ENCODE measurements around the gene SOX4. TPM values are rescaled to one million over a fixed set of nuclear protein-coding genes. Genes with fewer than 3 reads are reported as not detected.

SOX4 gene
- total and polyA plus RNA-seq, 4 donors = 4.3 to 25.2 (median 10.3) TPM

DNA sequence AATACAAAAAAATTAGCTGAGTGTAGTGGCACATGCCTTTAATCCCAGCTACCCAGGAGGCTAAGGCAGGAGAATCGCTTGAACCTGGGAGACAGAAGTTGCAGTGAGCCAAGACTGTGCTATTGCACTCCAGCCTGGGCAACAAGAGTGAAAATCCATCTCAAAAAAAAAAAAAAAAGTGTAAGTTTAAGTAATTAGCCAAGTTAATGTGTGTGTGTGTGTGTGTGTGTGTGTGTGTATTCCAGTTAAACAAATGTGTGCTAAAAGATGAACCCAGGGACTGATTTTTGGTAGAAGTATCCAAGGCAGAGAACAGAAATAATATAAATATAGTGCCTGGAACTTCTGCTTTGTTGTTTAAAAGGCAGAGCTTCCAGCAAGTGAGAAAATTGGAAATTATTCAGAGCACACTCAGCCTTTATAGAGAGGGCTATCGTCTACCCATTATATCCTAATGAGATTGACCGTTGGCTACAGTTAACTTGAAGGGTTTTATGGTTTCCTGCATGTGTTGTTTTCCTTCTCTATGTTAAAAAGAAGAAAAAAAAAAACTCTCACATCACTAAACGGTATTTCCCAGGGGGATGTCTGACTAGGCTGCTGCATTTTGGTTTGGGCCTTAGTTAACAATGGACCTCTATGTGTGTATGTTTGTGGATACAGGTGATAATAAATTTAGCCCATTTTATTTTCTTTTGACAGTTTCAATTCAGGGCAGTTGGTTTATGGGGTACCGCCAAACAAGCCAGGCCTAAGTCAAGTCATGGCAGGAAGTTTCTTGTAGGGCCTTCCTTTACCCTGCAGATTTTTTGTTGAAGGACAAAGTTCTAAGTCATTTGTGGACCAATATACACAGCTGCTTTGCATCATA, 9.8 kb downstream of the SOX4 start:
- Histone ChIP-seq H3K27me3 (ENCODE audit: control insufficient read depth in 1 of 2, insufficient read depth in 2 of 2, low read length in 1 of 2) (no peaks in the 10 kb centered on the region), H3K4me3 (ENCODE audit: low read length in 2 of 2) (no peak overlapping the region), H3K9me3 (ENCODE audit: control insufficient read depth, low read length) (no peaks in the 10 kb centered on the region), H3K36me3 (ENCODE audit: control insufficient read depth in 1 of 2, insufficient read depth in 2 of 2, low read length in 1 of 2) (no peaks in the 10 kb centered on the region), H3K4me1 (ENCODE audit: control insufficient read depth in 1 of 2, insufficient read depth in 2 of 2, low read length in 2 of 2) (peaks cover 0 to 5% of the 10 kb centered on the region in 2 donors), H3K27ac (ENCODE audit: low read depth in 1 of 2, low read length in 2 of 2) (no peak overlapping the region)
- DNase-seq (no peak), ATAC-seq (ENCODE audit: low FRiP score) (no peak)
- intact Hi-C loops (cut with DNase I) = no loop called here
- WGBS, 2 donors = 53 to 63% methylated on average over 5 of the region's 5 CpGs

DNA sequence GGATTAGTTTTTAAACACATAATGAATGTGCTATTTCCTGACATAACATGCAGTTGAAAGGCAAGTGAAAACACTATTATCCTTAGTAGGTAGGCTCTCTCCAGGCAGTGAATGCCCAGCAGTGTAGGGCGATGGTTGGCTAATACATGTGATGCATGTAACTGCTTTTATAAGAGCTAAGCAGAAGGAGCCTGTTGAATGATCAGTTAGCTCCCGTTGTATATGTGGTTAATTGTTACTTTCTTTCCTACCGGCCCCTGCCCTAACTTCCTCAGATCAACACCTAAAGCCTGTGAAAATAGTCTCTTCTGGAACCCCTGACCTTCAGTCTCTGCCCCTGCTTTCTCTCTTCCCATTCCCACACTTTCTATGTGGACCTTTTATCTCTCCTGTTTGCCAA, 10.5 kb downstream of the SOX4 start:
- no peak for ATAC-seq (ENCODE audit: low FRiP score)

DNA sequence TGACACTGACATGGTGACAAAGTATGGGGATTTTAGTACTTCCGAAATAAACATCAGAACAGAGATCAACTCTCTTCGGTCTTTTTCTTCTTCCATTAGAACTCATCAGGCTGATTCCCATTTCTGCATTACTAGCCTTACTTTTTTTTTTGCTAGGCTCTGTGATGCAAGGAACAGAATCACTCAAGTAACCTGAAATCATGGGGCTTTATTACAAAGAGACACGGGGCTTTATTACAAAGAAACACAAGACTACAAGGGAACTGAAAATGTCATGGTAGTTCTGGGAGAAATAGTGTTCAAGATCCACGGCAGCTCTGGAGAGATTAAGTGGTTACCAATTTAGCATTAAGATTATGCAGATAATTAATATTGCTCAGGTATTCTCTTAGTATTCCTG, 11.6 kb downstream of the SOX4 start:
- no peak overlapping the region for H3K4me3 ChIP-seq (ENCODE audit: low read length in 2 of 2)
- H3K4me1 ChIP-seq (ENCODE audit: control insufficient read depth in 1 of 2, insufficient read depth in 2 of 2, low read length in 2 of 2) = peaks cover 0 to 5% of the 10 kb centered on the region in 2 donors
- DNase-seq (no peak), ATAC-seq (ENCODE audit: low FRiP score) (no peak)
- H3K9me3 ChIP-seq (ENCODE audit: control insufficient read depth, low read length) = no peaks in the 10 kb centered on the region
- no peaks in the 10 kb centered on the region for H3K36me3 ChIP-seq (ENCODE audit: control insufficient read depth in 1 of 2, insufficient read depth in 2 of 2, low read length in 1 of 2)
- no peak overlapping the region for H3K27ac ChIP-seq (ENCODE audit: low read depth in 1 of 2, low read length in 2 of 2)
- WGBS, 2 donors = 96 to 97% methylated on average over 4 of the region's 4 CpGs
- no peaks in the 10 kb centered on the region for H3K27me3 ChIP-seq (ENCODE audit: control insufficient read depth in 1 of 2, insufficient read depth in 2 of 2, low read length in 1 of 2)
- intact Hi-C loops (cut with DNase I) = no loop called here

More for the DNA sequence above, 10.5 kb downstream of the SOX4 start:
- intact Hi-C loops (cut with DNase I) = no loop called here
- no peak overlapping the region for H3K27ac ChIP-seq (ENCODE audit: low read depth in 1 of 2, low read length in 2 of 2)
- no peaks in the 10 kb centered on the region for H3K9me3 ChIP-seq (ENCODE audit: control insufficient read depth, low read length)
- no peak overlapping the region for H3K4me3 ChIP-seq (ENCODE audit: low read length in 2 of 2)
- no peaks in the 10 kb centered on the region for H3K27me3 ChIP-seq (ENCODE audit: control insufficient read depth in 1 of 2, insufficient read depth in 2 of 2, low read length in 1 of 2)
- DNase-seq = no peak
- no peaks in the 10 kb centered on the region for H3K36me3 ChIP-seq (ENCODE audit: control insufficient read depth in 1 of 2, insufficient read depth in 2 of 2, low read length in 1 of 2)
- WGBS, 2 donors = 53 to 68% methylated on average over 3 of the region's 3 CpGs
- H3K4me1 ChIP-seq (ENCODE audit: control insufficient read depth in 1 of 2, insufficient read depth in 2 of 2, low read length in 2 of 2) = peaks cover 0 to 5% of the 10 kb centered on the region in 2 donors

DNA sequence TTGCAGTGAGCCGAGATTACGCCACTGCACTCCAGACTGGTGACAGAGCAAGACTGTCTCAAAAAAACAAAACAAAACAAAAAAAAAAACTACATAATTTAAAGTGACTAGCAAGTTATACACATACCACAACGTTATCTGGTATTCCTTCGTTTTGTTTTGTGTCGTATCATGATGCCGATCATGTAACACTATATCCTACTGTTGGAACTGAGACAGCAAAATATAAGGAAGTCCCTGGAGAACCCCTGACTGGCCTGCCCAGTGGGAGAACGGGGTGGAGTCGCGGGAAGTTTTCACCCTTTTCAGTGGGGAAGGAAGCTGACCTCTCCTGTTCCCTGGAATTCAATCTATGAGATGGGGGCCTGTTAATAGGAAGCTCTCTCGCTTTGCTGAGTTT, 15.1 kb downstream of the SOX4 start:
- DNase-seq (no peak), ATAC-seq (ENCODE audit: low FRiP score) (no peak)
- 77 to 80% methylated on average over 10 of the region's 10 CpGs for WGBS, 2 donors
- H3K27ac ChIP-seq (ENCODE audit: low read depth in 1 of 2, low read length in 2 of 2) = no peak overlapping the region
- H3K9me3 ChIP-seq (ENCODE audit: control insufficient read depth, low read length) = no peaks in the 10 kb centered on the region
- no peak overlapping the region for H3K4me3 ChIP-seq (ENCODE audit: low read length in 2 of 2)
- H3K4me1 ChIP-seq (ENCODE audit: control insufficient read depth in 1 of 2, insufficient read depth in 2 of 2, low read length in 2 of 2) = peaks cover 0 to 2% of the 10 kb centered on the region in 2 donors
- no peaks in the 10 kb centered on the region for H3K36me3 ChIP-seq (ENCODE audit: control insufficient read depth in 1 of 2, insufficient read depth in 2 of 2, low read length in 1 of 2)
- no peaks in the 10 kb centered on the region for H3K27me3 ChIP-seq (ENCODE audit: control insufficient read depth in 1 of 2, insufficient read depth in 2 of 2, low read length in 1 of 2)
- intact Hi-C loops (cut with DNase I) = no loop called here

DNA sequence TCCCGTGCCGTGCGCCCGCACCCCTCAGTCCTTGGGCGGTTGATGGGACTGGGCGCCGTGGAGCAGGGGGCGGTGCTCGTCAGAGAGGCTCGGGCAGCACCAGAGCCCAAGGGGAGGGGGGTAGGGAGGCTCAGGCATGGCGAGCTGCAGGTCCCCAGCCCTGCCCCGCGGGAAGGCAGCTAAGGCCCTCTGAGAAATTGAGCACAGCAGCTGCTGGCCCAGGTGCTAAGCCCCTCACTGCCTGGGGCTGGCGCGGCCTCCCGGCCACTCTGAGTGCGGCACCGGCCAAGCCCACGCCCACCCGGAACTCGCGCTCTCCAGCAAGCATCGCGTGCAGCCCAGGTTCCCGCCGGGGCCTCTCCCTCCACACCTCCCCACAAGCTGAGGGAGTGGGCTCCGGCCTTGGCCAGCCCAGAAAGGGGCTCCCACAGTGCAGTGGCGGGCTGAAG, 16.4 kb downstream of the SOX4 start:
- no peak overlapping the region for H3K27ac ChIP-seq (ENCODE audit: low read depth in 1 of 2, low read length in 2 of 2)
- no peak for ATAC-seq (ENCODE audit: low FRiP score)
- H3K36me3 ChIP-seq (ENCODE audit: control insufficient read depth in 1 of 2, insufficient read depth in 2 of 2, low read length in 1 of 2) = no peaks in the 10 kb centered on the region
- H3K9me3 ChIP-seq (ENCODE audit: control insufficient read depth, low read length) = no peaks in the 10 kb centered on the region
- intact Hi-C loops (cut with DNase I) = no loop called here
- H3K4me3 ChIP-seq (ENCODE audit: low read length in 2 of 2) = no peak overlapping the region
- no peak for DNase-seq
- no peaks in the 10 kb centered on the region for H3K4me1 ChIP-seq (ENCODE audit: control insufficient read depth in 1 of 2, insufficient read depth in 2 of 2, low read length in 2 of 2)
- WGBS, 2 donors = 96 to 97% methylated on average over 24 to 28 of the region's 28 CpGs
- H3K27me3 ChIP-seq (ENCODE audit: control insufficient read depth in 1 of 2, insufficient read depth in 2 of 2, low read length in 1 of 2) = no peaks in the 10 kb centered on the region

DNA sequence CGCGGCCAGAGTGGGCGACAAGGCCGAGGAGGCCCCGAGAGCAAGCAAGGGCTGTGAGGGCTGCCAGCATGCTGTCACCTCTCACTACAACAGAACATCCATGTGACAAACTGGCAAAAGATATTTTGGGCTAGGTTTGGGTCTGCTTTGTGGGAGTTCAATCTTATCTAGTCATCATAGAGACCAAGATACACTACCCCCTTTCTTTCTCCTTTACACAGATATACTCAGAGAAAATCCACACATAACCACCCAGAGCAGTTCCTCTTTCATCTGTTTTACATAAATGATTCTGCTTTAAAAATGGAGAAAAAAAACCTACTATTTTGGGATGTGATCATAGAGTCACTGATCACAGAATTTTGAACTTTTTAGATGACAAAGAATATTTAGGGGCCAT, 16.8 kb downstream of the SOX4 start:
- Histone ChIP-seq H3K4me1 (ENCODE audit: control insufficient read depth in 1 of 2, insufficient read depth in 2 of 2, low read length in 2 of 2) (no peaks in the 10 kb centered on the region), H3K4me3 (ENCODE audit: low read length in 2 of 2) (no peak overlapping the region), H3K27ac (ENCODE audit: low read depth in 1 of 2, low read length in 2 of 2) (no peak overlapping the region), H3K36me3 (ENCODE audit: control insufficient read depth in 1 of 2, insufficient read depth in 2 of 2, low read length in 1 of 2) (no peaks in the 10 kb centered on the region), H3K9me3 (ENCODE audit: control insufficient read depth, low read length) (no peaks in the 10 kb centered on the region), H3K27me3 (ENCODE audit: control insufficient read depth in 1 of 2, insufficient read depth in 2 of 2, low read length in 1 of 2) (no peaks in the 10 kb centered on the region)
- intact Hi-C loops (cut with DNase I) = no loop called here
- no peak for DNase-seq
- no peak for ATAC-seq (ENCODE audit: low FRiP score)
- 67 to 97% methylated on average over 1 to 5 of the region's 5 CpGs for WGBS, 2 donors

DNA sequence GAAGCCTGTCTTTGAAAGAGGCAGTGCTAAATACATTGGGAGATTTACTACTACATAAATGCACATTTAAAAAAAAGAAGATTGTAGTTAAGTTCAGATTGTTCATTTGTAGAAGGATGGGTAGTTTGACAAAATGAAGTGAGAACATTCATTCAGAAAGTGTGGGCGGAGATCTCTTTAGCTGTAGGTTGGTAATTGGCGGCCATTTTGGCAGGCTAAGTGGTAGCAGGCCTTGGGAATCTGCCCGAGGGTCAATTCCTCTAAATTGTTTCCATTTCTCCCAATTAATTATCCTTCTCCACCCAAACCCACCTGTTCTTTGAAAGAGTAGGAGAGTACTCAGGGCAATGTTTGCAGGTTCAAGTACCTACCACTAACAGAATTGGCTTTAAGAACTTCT, 17.9 kb downstream of the SOX4 start:
- 97 to 98% methylated on average over 3 of the region's 3 CpGs for WGBS, 2 donors
- no peak overlapping the region for H3K27ac ChIP-seq (ENCODE audit: low read depth in 1 of 2, low read length in 2 of 2)
- ATAC-seq (ENCODE audit: low FRiP score) = no peak
- H3K27me3 ChIP-seq (ENCODE audit: control insufficient read depth in 1 of 2, insufficient read depth in 2 of 2, low read length in 1 of 2) = no peaks in the 10 kb centered on the region
- no peak for DNase-seq
- H3K4me3 ChIP-seq (ENCODE audit: low read length in 2 of 2) = no peak overlapping the region
- no peaks in the 10 kb centered on the region for H3K36me3 ChIP-seq (ENCODE audit: control insufficient read depth in 1 of 2, insufficient read depth in 2 of 2, low read length in 1 of 2)
- H3K4me1 ChIP-seq (ENCODE audit: control insufficient read depth in 1 of 2, insufficient read depth in 2 of 2, low read length in 2 of 2) = no peaks in the 10 kb centered on the region
- no peaks in the 10 kb centered on the region for H3K9me3 ChIP-seq (ENCODE audit: control insufficient read depth, low read length)
- intact Hi-C loops (cut with DNase I) = no loop called here

DNA sequence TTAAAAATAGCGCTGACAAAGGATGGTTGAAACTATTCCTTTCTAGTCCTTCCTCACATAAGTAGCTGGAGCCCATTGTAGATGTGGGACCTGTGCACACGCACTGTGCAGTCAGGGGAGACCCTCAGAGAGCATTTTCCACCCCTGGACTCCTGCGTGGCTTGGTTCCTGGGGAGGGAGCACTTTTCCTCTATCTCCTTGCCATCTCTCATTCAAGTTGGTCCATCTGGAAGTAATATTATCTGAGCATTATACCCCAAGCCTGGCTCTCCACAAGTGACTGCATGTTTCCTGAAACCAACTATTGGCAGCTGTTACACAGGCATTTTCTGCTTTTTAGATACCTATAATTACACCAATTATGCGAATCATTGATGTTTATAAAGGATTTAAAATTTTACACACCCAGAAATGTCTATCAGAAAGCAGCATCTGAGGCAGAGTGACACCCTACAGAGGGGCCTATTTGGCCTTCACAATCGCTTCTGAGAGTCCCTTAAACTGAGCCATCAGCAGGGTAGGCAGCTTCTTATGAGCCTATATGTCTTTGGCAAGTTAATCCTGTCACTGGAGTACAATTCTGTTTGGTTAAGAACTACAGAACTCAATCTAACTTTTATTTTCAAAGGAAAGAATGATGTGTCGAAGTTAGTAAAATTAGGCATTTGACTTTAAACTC, 18.7 kb downstream of the SOX4 start:
- Histone ChIP-seq H3K27me3 (ENCODE audit: control insufficient read depth in 1 of 2, insufficient read depth in 2 of 2, low read length in 1 of 2) (no peaks in the 10 kb centered on the region), H3K4me1 (ENCODE audit: control insufficient read depth in 1 of 2, insufficient read depth in 2 of 2, low read length in 2 of 2) (no peaks in the 10 kb centered on the region), H3K9me3 (ENCODE audit: control insufficient read depth, low read length) (no peaks in the 10 kb centered on the region), H3K4me3 (ENCODE audit: low read length in 2 of 2) (no peak overlapping the region), H3K27ac (ENCODE audit: low read depth in 1 of 2, low read length in 2 of 2) (no peak overlapping the region), H3K36me3 (ENCODE audit: control insufficient read depth in 1 of 2, insufficient read depth in 2 of 2, low read length in 1 of 2) (no peaks in the 10 kb centered on the region)
- no peak for ATAC-seq (ENCODE audit: low FRiP score)
- intact Hi-C loops (cut with DNase I) = no loop called here
- DNase-seq = no peak
- 96% methylated on average over 6 of the region's 6 CpGs for WGBS, 2 donors

DNA sequence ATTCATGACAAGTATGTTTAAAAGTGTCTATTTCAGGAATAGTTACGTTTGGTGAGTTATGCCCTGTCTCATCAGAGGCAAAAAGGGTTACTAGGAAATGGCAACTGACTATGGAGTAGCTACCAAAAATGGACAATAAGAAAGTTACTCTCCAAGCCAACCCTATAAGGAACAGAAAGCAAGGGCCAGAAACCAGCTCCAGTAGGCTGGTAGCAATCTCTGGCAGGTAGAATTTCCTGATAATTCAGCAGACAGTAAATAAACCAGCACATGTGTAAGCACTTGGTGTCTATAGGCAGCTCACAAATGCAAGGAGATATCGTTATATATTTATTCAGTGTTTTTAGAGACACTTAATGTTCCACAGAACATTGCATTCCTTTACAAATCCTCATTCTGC, 20.3 kb downstream of the SOX4 start:
- DNase-seq = no peak
- intact Hi-C loops (cut with DNase I) = no loop called here

More for the DNA sequence above, 20.3 kb downstream of the SOX4 start:
- ATAC-seq (ENCODE audit: low FRiP score) = no peak
- no peak overlapping the region for H3K27ac ChIP-seq (ENCODE audit: low read depth in 1 of 2, low read length in 2 of 2)
- H3K4me3 ChIP-seq (ENCODE audit: low read length in 2 of 2) = no peak overlapping the region
- no peaks in the 10 kb centered on the region for H3K36me3 ChIP-seq (ENCODE audit: control insufficient read depth in 1 of 2, insufficient read depth in 2 of 2, low read length in 1 of 2)
- H3K4me1 ChIP-seq (ENCODE audit: control insufficient read depth in 1 of 2, insufficient read depth in 2 of 2, low read length in 2 of 2) = no peaks in the 10 kb centered on the region
- 66 to 73% methylated on average over 2 of the region's 2 CpGs for WGBS, 2 donors
- no peaks in the 10 kb centered on the region for H3K9me3 ChIP-seq (ENCODE audit: control insufficient read depth, low read length)
- no peaks in the 10 kb centered on the region for H3K27me3 ChIP-seq (ENCODE audit: control insufficient read depth in 1 of 2, insufficient read depth in 2 of 2, low read length in 1 of 2)
